Measurements from ENCODE around the gene APOC3. TPM values are rescaled to one million over a fixed set of nuclear protein-coding genes. Genes with fewer than 3 reads are reported as not detected.

The APOC3 gene
- total and polyA plus RNA-seq, 9 of the 15 experiments (the other 6 are each of a cell fraction or from before 2014, with no cell fraction given), result 1.1 TPM; not detected in 8

- TF ChIP-seq ASH1L (IDR thresholded peaks at IDR 0.05; ENCODE audit: borderline replicate concordance, low read depth, partially characterized antibody) (no peak), NR2C2 (CRISPR knock-in tag; IDR thresholded peaks at IDR 0.05) (no peak), NR2C2 (tag; IDR thresholded peaks at IDR 0.05) (no peak), CTCF (IDR thresholded peaks at IDR 0.05 in 2 of 3, conservative IDR thresholded peaks at IDR 0.05 in 1 of 3; ENCODE audit: insufficient read depth in 2 of 3, low read depth in 1 of 3, low read length in 3 of 3) (peak; percentile 91 to 94 (median 93)), EP300 (IDR thresholded peaks at IDR 0.05; ENCODE audit: low read length) (no peak), MLX (CRISPR knock-in tag; conservative IDR thresholded peaks at IDR 0.05) (no peak), BCLAF1 (IDR thresholded peaks at IDR 0.05; ENCODE audit: borderline replicate concordance in 1 of 2, control insufficient read depth in 1 of 2, low read depth in 2 of 2, low read length in 1 of 2) (no peak), HMG20B (CRISPR knock-in tag; IDR thresholded peaks at IDR 0.05) (no peak), RBM14 (IDR thresholded peaks at IDR 0.05; ENCODE audit: borderline replicate concordance, insufficient read depth, low read depth, low read length) (no peak), MAZ (CRISPR knock-in tag; conservative IDR thresholded peaks at IDR 0.05 in 1 of 2, IDR thresholded peaks at IDR 0.05 in 1 of 2) (peak in 1 of 2 experiments; percentile 66; a peak in 2 of 4 replicates), THRA (IDR thresholded peaks at IDR 0.05) (no peak), FOXJ2 (tag; IDR thresholded peaks at IDR 0.05) (no peak), ZNF41 (CRISPR knock-in tag; conservative IDR thresholded peaks at IDR 0.05) (no peak), MTA3 (IDR thresholded peaks at IDR 0.05; ENCODE audit: borderline replicate concordance) (no peak), SIRT6 (IDR thresholded peaks at IDR 0.05; ENCODE audit: low read depth, low read length) (no peak), NFIX (CRISPR knock-in tag; IDR thresholded peaks at IDR 0.05; ENCODE audit: low read depth) (no peak), ZNF384 (IDR thresholded peaks at IDR 0.05; ENCODE audit: low read depth, low read length) (no peak), STAG1 (CRISPR knock-in tag; IDR thresholded peaks at IDR 0.05; ENCODE audit: borderline replicate concordance) (peak; percentile 50; the same call in 1 of the 2 replicates), NFE2L1 (tag; IDR thresholded peaks at IDR 0.05; ENCODE audit: borderline replicate concordance, low read depth) (no peak)
Measured at GRCh38 chr11:116791002-116791812, 38.5 kb upstream of the APOC3 start (continued).

Measured in K562 (cell line).